GM18861 (cell line): Measurements from ENCODE around the gene PDXK.

ENCODE experiments used
- ATAC-seq: cut with Tn5 transposase; IDR thresholded peaks from one replicate; pipeline ENCODE4 v1.9.1; 2021; ENCODE audit not compliant: unreplicated experiment

PDXK gene

GRCh38 chr21:43761886-43762285, 43.0 kb downstream of the PDXK start:
- ATAC-seq = no peak

DNA sequence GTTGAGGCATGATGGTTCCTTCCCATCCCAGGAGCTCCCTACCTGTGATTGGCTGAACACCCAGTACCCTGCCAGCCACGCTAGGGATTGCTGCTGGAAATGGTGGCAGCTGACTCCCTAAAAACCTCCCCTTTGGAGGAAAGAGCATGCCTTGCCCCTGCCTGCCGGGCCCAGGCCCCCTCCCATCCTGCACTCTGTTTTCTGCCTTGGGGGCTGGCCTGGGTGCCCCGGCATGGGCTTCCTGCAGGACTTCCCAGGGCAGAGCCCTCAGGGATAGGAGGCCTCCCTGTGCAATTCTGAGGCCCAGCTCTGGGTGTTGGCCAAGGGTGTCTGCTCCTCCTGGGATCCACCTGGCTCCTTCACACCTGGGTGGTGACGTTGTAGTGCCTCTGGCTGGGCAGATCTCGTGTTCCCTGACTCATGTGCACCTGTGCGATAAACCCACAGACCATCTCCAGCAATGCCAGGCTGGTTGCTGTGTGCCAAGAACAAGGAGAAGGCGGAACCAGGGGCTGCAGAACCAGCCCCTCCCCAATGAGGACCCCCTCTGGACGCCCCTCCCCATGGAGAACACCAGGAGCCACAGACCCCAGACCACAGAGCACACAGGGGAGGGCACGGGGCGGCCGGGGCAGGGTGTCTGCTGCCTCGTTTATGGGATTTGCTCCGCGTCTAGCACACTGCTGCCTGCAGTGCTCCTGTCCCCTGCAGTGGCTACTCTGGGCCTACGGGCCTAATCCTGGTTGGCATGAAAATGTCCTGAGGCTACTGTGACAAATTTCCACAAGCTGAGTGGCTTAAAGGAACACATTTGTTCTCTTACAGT, 43.6 kb downstream of the PDXK start:
- no peak for ATAC-seq

DNA sequence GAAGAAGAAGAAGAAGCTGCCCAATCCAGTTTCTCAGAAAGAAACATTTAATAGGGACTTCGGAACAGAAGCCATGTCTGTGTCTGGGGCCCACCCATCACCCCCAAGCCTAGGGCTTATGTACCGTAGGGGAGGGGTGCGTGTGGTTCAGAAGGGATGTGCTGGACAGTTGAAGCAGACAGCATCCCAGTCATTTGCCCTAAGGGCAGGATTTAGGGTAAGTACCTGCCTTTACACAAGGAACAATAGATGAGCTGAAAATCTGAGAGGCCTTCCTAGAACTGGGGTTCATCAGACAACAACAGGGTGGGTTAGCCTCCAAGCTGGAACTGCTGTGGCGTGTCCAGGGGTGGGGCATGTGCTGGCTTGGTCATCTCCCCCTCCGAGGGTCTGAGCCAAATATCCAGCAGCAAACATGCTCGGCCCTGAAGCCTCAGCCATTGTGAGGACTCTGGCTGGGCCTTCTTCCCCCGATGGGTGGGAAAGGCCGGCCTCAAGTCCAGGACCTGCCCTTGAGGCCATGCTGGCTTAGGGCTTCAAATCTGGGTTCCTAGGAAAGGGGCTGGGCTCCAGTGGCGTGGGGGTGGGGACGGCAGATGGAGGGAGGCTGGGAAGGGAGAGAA, 45.1 kb downstream of the PDXK start:
- ATAC-seq = no peak

DNA sequence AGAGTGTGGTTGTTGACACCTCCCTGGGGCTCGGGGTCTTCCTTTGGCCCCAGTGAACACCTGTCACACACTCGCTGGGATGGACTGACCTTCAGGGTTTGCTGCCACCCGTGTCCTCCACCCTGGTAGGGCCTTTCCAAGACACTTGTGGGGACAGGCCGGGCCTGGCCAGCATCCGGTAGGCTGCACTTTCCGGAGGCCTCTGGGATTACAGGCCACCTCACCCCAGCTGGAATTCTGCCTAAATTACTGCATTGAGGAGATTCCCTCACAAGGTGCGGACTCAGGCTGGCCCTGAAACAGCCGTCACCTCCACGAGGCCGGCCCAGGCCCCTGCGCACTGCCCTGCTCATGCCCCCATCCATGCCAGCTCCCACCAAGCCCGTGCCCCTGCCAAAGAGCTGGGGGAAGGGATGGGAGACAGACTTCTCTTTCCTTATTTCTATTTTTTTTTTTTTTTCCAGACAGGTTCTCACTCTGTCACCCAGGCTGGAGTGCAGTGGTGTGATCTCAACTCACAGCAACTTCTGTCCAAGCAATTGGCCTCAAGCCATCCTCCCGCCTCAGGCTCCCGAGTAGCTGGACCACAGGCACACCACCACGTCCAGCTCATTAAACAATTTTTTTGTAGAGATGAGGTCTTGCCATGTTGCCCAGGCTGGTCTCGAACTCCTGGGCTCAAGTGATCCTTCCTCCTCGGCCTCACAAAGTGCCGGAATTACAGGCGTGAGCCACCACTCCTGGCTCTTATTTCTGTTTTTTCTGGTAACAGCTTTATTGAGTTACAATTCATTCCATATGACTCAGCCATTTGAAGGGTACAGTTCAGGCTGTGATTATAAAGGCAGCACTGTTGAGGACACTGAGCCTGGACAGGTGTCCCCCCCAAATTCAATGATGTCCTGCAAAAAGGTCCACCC, 45.9 kb downstream of the PDXK start:
- no peak for ATAC-seq

DNA sequence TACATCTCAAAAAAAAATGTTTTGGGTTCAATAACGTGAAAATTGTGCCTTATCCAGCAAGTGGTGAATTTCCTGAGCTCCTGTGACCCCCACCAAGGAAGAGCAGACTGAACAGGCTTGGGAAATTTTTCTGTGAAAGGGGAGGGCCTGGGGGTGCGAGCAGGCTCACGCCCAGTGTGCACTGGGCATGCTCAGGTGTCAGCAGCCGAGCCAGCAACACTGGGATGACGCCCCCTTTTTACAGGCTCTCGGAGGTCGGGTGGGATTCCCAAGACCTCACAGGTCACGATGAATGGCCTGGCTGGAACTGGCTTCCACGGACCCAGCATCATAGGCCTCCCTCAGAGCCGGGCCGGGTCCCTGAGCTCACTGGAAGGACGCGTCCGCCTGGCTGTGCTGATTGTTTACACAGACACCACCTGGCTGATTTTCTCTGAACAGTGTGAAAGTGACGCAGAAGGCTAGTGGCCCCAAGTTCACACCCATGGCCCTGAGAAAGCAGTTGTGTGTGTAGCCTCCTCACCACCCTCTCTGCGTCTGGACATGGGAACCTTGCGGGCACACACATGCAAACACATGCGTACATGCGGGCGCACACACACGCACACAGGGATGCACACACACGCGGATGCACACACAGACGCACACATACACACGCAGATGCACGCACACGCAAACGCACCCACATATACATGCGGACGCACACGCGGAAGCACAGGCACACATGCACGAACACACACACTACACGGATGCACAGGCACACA, 48.0 kb downstream of the PDXK start:
- no peak for ATAC-seq

GRCh38 chr21:43767498-43767983, 48.6 kb downstream of the PDXK start:
- no peak for ATAC-seq

- no peak for ATAC-seq
Measured at GRCh38 chr21:43767984-43768867, 49.3 kb downstream of the PDXK start.

DNA sequence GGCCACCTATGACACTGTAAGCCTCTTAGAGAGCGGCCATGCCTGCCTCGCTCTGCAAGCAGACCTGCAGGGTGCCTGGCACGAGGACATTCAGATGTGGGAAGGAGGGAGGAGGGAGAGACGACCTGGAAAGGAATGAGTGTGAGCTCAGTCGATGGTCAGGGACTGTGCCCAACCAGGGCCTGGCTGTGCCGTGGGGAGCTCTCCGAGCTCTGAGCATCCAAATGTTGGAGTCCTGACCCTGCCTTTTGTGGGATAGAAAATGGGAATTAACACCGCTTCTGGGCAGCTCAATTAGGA, 49.9 kb downstream of the PDXK start:
- no peak for ATAC-seq

- no peak for ATAC-seq
Measured at GRCh38 chr21:43769325-43769958, 50.5 kb downstream of the PDXK start.

- no peak for ATAC-seq
Measured at GRCh38 chr21:43770066-43770655, 51.2 kb downstream of the PDXK start.

GRCh38 chr21:43771199-43771675, 52.3 kb downstream of the PDXK start:
- ATAC-seq = no peak

- ATAC-seq = no peak
Measured at GRCh38 chr21:43771698-43772424, 52.9 kb downstream of the PDXK start.

DNA sequence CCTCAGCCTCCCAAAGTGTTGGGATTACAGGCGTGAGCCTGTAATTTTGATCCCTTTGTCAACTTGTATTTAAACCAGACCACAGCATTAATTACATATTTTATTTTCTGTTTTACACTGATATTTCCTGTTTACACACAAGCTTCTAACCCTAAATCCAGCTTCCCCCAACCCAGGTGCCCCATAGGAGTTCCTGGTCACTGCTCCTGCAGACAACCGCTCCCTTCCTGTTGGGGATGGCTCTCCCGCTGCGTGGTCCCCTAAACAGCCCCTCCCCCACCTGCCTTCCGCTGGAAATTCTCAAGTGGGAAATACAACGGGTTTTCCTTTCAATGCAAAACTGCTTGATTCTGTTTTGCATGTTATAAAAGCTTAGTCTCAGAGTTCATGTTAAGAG, 53.5 kb downstream of the PDXK start:
- no peak for ATAC-seq

GRCh38 chr21:43774163-43774562, 55.2 kb downstream of the PDXK start:
- no peak for ATAC-seq

- no peak for ATAC-seq
Measured at GRCh38 chr21:43775190-43775589, 56.3 kb downstream of the PDXK start.

GRCh38 chr21:43775795-43776430, 57.0 kb downstream of the PDXK start, which contains the start of gene CSTB:
CSTB (minus strand) TSS chr21:43776308; CDS start chr21:43776269, 39 bp downstream.
- peak; percentile 42 for ATAC-seq

GRCh38 chr21:43777953-43778352, 59.0 kb downstream of the PDXK start:
- no peak for ATAC-seq
